ENCODE data around the gene CPA3.

Gene CPA3, protein sequence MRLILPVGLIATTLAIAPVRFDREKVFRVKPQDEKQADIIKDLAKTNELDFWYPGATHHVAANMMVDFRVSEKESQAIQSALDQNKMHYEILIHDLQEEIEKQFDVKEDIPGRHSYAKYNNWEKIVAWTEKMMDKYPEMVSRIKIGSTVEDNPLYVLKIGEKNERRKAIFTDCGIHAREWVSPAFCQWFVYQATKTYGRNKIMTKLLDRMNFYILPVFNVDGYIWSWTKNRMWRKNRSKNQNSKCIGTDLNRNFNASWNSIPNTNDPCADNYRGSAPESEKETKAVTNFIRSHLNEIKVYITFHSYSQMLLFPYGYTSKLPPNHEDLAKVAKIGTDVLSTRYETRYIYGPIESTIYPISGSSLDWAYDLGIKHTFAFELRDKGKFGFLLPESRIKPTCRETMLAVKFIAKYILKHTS

DNA sequence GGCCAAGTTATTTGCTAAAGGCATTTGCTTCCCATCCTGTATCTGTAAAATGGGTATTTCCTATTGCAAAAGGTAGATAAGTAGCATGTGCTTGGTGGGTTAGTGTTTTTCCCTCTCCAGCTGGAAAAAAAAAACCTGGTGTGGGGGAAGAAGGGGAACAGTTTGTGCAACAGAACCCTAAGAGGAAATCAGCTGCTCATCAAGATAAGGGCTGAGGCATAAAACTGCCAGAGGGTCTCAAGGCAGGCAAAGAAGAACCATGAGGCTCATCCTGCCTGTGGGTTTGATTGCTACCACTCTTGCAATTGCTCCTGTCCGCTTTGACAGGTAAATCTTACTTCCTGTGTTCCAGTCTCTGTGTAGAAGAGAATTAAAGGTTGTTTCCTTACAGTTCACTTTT, at the start of gene CPA3:
CPA3 (plus strand) TSS at position 248 of the 400 bp plus-strand sequence; CDS start at position 260, 12 bp downstream.
- no peak for DNase-seq (ENCODE audit: insufficient read length, low spot score)
- no peak for FAIRE-seq

DNA sequence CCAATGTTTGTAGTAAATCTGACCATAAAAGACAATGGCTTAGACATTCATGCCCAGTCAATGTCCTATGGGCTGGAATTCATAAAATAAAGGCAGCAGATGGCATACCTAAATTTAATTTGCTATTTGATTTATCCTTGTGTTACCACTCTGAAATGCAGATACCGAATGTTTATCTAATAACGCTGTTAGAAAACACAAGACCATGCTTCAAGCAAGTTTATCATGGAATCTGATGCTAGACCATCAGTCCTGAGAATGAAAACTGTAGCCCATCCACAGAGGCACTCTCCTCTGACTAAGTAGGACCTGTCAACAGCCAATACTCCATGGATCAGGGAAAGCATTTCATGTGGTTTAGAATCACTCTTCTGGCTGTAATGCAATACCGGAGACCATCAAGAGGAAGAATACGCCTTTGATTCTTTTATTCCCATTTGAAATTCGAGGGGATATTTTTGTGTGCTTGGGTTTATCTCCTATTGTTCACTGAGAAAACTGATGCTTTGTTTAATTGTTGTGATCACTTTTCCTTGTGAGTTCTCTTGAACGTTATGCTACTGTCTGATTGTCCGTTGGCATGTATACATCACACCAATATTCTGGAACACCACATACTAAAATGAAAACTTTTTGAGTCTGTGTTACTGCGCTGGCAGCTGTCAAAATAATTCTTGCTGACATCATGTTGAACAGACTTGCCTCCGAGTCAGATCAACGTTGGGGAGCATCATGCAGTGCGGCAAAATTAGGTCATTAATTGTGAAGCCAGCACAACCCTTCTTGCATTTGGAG, 49.6 kb upstream of the CPA3 start:
- FAIRE-seq = no peak

DNA sequence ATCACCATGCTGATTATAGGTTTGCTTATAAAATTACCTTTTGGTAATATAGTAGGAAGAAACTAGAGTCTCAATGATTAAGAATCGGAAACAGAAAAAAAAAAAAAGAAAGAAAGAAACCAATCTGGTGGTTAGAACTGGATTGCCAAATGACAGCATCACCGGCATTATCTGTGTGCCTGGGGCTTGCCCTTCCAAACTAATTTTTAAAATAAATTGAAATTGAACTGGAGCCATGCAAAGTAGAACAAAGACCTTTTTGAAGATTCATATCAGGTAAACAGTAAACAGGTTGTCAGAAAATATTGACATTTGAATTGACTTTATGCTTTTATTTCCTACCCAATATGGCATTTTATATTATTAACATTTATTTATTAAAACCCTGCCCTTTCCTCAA, 48.7 kb upstream of the CPA3 start:
- DNase-seq (ENCODE audit: insufficient read length, low spot score) = no peak
- no peak for FAIRE-seq

More for the DNA sequence above, 49.6 kb upstream of the CPA3 start:
- no peak for DNase-seq (ENCODE audit: insufficient read length, low spot score)

DNA sequence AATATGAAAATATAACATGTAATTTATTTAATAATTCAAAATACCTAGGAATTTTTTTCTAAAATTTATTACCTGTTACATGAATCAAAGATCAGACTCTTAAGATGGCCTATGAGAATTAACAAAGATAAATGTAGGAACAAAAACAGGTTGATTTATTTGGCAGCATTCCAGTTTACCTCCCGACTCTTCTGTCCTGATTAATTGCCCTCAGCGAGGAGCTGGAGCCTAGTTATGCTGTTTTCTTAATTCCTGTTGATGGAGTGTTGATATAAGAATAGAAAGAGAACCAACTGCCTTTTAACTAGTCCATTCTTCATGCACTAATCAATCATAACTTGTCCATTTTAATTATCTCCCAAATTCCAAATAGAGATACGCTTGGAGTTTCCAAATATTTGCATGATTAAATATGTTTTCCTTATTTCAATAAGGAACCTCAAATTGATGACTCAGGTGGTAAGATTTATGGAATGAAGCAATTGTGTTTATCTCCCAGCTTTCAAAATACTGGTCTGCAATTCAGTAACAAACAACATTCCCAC, 48.0 kb upstream of the CPA3 start:
- DNase-seq (ENCODE audit: insufficient read length, low spot score) (no peak), FAIRE-seq (no peak)

DNA sequence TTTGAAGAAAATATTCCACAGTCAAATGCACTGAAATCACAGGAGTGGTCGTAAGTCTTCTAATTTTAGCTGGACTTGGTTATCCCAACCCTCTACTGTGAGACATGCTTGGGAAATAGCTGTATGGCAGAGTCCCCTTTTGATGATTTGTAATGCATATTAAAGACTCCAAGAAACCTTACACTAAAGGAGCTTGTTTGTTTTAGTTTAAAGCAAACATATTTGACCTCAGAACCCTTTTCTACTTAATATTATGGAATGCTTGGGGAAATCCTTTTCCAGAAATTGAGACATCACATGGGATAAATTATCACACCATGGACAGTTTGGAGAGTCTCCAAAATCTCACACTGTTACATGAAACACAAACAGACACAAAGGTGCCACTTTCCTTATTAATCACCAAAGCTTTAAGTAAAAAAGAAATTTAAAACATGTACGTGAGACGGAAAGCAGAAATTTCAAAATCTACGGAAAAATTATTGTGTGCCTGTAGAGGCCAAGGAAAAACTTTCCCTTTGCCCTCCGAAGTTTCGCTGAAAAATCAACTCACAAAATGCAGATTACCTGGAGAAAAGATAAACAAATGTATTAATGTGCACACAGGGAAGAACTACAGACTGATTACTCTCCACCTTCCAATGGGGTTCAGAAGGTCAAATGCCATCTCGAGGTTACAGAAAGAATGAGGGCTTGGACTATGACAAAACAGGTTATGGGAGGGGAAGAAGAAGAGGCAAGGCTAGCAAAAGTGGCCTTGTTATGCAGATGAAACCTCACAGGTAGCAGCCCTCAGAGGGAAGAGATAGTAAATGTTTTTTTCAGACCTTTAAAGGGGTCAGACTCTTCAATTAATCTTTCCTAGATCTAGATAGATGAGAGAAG, 44.5 kb upstream of the CPA3 start:
- no peak for DNase-seq (ENCODE audit: insufficient read length, low spot score)
- FAIRE-seq = no peak

DNA sequence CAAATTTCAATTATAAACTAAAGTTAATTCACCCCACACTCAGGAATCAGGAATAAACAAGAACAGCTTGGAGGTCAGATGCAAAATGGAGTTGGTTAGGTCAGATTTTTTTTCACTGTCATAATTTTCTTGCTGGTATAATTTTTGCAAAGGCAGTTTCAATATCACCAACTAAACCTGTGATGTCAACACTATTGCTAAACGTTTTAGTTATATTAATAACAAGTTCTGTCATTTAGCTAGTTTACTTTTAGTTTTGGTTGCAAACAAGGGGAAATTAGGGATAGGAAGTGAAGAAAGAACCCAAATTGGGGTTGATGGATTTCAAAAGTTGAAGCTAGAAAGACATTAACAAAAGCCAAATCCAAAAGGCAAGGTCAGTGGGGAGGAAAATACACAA, 42.1 kb upstream of the CPA3 start:
- FAIRE-seq (no peak), DNase-seq (ENCODE audit: insufficient read length, low spot score) (no peak)

DNA sequence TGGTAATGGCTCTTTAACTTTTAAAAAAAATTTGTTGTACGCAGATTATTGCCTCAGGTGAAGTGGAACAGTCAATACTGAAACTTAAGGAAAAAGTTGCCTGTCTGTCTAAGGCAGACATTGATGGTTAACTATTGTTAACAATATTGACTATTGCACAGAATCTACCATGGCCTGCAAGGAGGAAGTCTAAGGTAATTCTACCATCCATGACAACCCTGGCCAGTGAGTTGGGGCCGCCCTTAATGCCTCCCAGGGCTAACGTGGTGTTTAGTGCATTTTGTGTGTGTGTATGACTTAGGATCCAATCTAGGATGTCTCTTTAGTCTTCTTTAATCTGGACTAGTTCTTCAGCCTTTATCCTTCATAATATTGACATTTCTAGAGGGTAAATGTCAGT, 39.6 kb upstream of the CPA3 start:
- no peak for FAIRE-seq

DNA sequence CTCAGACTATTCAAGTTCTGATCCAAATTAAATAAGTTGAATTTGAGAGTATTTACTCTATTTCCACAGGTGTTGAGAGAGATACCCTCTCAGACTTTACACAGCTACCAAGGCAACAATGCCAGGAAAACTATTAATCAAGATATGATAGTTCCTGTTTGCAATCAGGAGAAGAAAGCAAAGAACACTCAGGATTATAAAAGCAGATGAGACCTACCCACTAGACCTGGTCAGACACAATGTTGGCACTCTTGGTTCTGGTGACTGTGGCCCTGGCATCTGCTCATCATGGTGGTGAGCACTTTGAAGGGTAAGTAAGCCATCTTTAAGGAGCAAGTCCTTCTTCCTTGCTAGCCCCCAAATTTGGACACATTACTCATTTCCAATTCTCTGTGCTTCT, 37.5 kb upstream of the CPA3 start, which contains the start of gene CPB1:
CPB1 (plus strand) TSS at position 227 of the 400 bp plus-strand sequence; CDS start at position 240, 13 bp downstream.
- FAIRE-seq (no peak), DNase-seq (ENCODE audit: insufficient read length, low spot score) (no peak)

More for the DNA sequence above, 39.6 kb upstream of the CPA3 start:
- no peak for DNase-seq (ENCODE audit: insufficient read length, low spot score)

DNA sequence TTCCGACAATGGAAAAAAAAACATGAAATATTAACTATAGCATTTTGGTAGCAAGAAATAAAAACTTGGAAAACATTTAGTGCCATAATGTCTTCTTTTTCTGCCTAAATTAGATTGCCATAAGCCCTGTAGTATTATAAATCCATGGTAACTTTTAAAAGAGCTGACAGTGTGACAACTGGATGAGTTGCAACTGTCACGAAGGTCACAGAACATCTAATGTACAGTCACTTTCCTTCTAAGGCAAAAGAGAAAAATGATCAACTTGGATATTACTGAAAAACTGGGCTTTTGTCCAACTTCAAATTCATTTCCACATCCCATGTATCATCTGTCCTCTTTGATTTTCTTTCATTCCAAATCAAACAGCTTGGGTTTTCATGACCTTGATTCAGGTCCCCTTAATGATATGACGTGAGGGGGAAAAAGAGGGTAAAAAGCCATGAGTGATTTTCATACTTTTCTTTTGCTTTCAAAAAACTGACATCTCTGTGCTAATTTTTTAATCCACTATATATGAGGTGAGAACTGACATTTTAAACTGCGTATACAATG, 36.9 kb upstream of the CPA3 start:
- FAIRE-seq = no peak
- no peak for DNase-seq (ENCODE audit: insufficient read length, low spot score)

DNA sequence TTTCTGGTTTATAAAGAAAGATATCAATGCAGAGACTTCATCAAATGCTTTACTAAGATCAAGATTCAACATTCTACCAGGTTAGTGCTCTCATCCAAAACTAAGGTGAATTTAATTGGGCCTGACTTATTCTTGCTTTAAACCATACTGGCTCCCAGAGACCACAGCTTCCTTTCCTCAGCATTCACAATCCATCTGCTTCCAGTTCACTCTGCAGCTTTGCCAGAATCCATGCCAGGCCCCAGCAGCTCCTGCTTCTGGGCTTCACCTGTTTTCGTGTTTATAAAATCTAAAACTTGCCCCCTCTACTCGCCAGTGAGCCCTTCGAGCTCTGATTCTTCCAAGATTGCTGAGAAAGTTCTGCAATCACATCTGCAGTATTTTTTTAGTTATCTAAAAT, 35.2 kb upstream of the CPA3 start:
- DNase-seq (ENCODE audit: insufficient read length, low spot score) (no peak), FAIRE-seq (no peak)

DNA sequence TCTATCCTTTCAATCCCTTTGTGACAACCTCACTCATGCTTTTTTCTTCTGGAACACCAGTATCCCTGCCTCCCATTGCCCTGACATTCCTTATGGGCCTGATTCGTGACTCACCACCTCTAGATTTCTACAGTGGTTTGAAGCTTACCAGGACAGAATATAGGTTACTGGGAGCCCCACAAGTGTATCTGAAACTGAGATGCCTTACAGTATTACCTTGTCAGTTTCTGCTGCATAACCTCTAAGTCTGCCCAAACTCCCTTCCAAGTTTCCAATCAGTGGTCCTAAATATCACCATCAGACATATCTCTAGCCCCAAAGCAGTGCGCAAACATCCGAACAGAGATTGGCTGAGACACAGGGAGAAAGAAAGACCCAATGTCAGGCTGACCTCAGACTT, 31.9 kb upstream of the CPA3 start:
- FAIRE-seq (no peak), DNase-seq (ENCODE audit: insufficient read length, low spot score) (no peak)

DNA sequence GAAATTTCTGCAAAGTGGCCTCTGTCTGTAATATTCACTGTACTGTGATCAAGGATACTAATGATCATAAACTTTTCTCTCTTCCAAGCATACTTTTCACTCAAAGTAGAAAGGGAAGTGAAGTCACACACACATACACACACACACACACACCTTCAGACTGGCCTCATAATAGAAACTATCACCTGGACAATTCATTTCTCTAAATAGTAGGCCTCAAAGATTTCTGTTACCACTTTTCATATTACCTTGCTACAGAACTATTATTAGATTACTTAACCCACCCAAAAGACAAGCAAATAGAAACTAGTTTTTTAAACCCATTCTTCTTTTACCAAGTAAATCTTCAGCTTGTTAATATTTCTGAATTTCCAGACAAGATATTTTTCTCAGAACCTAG, 25.3 kb upstream of the CPA3 start:
- no peak for DNase-seq (ENCODE audit: insufficient read length, low spot score)
- FAIRE-seq = no peak

DNA sequence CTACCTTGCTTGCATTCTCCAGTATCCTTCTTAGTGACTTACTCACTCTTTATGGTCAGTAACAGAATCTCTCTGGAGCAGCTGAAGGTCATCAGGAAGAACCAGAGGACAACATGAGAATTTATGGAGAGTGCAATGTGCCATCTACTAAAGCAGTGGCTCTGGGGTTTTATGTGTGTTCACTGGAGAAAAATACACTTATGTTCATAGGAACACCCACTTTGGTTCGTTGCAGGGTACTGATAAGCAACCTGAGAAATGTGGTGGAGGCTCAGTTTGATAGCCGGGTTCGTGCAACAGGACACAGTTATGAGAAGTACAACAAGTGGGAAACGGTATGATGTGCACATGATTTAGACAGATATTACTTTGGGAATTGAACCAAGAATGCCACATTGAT, 24.6 kb upstream of the CPA3 start:
- DNase-seq (ENCODE audit: insufficient read length, low spot score) = no peak
- no peak for FAIRE-seq

DNA sequence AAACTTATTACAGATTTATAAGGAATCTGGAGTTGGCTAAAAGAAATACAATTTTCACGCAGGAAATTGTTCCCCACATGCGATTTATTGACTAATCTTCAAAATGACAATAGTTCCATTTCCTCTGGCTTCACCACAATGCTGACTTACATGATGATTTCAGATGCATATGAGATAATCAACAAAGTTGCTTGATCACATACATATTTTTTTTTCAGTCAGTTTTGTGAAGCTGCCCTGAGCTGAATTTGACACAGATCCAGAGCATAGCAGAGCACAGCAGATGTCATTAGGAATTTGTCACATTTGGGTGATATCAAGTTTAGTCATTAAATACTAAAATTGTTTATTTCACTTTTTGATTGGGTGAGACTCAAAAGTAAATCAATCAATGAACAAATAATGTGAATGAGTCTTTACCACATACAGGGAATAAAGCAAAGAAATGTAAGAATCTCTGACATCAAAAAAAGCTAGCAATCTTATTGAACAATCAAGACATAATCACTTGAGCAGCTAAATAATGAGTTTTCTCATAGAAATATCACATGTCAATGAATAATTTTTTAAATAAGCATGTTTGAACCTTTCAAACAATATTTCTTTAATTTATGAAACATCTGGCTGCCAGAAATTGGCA, 19.2 kb upstream of the CPA3 start:
- no peak for FAIRE-seq
- DNase-seq (ENCODE audit: insufficient read length, low spot score) = no peak

DNA sequence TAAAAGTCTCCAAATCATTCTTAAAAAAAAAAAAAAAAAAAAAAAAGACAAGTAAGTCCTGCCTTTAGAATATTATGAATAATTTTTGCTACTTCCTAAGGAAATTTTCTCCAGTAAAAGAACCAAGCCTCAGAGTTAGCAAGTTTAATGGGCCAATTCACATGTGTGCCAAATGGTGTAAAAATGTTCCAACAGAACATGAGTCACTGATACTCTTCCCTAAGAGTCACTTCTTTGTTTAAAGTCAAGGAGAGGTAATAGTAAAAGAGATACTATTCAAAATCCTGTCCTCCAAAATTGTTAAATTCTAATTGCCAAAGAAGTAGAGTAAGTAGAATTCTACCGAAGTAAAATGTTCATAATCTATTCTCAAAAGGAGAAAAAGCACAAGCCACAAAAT, 17.7 kb upstream of the CPA3 start:
- DNase-seq (ENCODE audit: insufficient read length, low spot score) = no peak
- FAIRE-seq = no peak

DNA sequence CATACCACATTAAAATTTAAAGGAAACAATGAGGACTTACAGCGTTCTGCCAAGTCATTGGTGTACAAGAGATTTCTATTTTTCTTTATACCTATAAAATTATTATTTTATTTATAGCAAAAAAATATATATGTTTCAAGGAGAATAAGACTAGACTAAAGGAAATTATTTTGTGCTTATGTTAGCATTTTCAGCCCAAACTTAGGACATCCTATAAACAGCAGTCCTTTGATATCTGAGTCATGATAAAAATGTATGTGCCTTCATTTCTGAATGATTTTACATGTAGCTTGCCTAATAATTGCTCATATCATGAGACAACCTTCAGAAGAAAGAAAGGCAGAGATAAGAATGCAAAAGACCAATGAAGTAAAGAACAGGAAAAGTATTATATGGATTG, 16.7 kb upstream of the CPA3 start:
- no peak for FAIRE-seq
- DNase-seq (ENCODE audit: insufficient read length, low spot score) = no peak

DNA sequence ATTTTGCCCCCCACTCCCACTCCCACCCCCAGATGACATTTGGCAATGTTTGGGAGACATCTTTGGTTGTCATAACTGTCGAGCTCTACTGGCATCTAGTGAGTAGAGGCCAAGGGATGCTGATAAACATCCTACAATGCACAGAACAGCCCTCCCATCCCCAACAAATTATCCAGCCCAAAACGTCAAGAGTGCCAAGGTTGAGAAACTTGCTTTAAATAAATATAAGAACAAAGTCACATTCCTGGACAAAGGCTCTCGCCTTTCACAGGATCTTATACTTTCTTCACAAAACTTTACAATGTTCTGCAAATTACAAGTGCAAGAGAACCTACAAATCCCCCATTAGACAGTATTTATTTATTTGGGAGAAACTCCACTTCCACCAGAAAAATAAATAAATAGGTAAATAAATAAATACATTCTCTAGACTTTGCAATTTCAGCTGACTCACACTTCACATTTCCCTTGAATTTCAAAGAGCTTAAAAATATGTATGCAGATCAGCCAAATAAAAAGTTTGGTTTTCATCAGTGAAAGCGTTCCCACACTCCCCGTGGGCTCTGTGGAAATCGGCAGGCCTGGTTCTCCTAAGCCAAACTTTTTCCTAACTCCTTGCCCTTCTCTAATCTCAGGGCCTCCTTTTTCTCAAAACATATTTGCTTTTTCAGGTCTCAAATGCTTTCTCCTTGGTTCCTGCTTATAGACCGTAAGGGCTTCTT, 12.7 kb upstream of the CPA3 start:
- DNase-seq (ENCODE audit: insufficient read length, low spot score) (no peak), FAIRE-seq (no peak)

DNA sequence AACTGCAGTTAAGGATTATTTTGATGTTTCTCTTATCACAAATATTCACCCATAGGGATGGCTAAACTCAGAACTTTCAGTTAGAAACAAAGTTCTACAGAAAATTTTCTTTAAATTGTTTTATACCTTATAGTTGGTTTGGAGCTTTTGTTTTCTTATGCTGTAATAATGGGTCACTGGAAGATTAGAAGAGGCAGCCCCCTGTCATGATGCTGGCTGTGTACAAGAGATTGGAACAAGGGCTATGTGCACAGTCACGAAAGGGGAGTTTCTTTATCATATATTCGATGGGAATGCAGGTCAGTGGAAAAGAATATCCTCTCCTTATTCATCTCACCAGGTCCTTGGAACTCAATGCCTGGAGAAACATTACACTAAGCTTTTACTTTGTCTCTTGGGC, 12.0 kb upstream of the CPA3 start:
- FAIRE-seq (no peak), DNase-seq (ENCODE audit: insufficient read length, low spot score) (no peak)

DNA sequence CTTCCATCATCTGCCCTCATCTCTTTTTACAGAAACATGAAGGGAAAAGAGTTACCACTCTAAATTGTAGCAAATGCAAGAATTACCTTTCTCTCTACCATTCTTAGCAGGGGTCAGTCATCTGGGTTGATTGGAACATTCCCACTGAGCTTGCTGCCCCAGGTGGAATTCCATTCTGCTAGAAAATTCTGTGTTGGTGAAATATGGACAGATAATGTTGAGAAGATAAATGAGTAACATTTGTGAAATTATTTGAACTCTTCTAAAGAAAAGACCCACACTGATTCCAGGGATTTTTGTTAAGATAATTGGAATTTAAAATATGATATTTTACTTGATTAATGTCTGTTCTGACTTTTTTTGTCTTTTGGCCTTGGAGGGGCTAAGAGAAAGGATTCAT, 11.0 kb upstream of the CPA3 start:
- no peak for FAIRE-seq
- no peak for DNase-seq (ENCODE audit: insufficient read length, low spot score)
